RWPE2 (cell line): Measurements from ENCODE around the gene GREB1L.
A peak's percentile ranks its signal among the peaks of the same experiment; 100 is the strongest.

ENCODE experiments used
- ATAC-seq: fragments of 200-7000 bp; cut with Tn5 transposase; 3 replicates; pipeline ENCODE4 v1.9.1; 2021; ENCODE audit warnings: low read depth
- DNase-seq: peaks from one replicate; pipeline ENCODE4 v3.0.0-alpha.2; 2020; ENCODE audit warnings: low spot score
- H3K27ac ChIP-seq: fragments of 450-650 bp; 2 replicates; pipeline ENCODE4 v1.5.1; 2017; ENCODE audit warnings: mild to moderate bottlenecking; ENCODE audit not compliant: poor library complexity, severe bottlenecking
- H3K27me3 ChIP-seq: fragments of 250-450 bp; sonication (Bioruptor Pico); 2 replicates; pipeline ENCODE4 v1.5.1; 2021; ENCODE audit warnings: mild to moderate bottlenecking, moderate library complexity; ENCODE audit not compliant: insufficient read depth, poor library complexity, severe bottlenecking
- H3K36me3 ChIP-seq: fragments of 250-450 bp; sonication (Bioruptor Pico); 2 replicates; pipeline ENCODE4 v1.5.1; 2020; ENCODE audit warnings: low read depth, mild to moderate bottlenecking, moderate library complexity
- H3K4me1 ChIP-seq: fragments of 250-450 bp; sonication (Bioruptor Pico); 2 replicates; pipeline ENCODE4 v1.5.1; 2021; ENCODE audit warnings: mild to moderate bottlenecking, moderate library complexity; ENCODE audit not compliant: insufficient read depth, poor library complexity, severe bottlenecking
- H3K4me3 ChIP-seq: fragments of 250-450 bp; sonication (Bioruptor Pico); 2 replicates; pipeline ENCODE4 v1.5.1; 2021; ENCODE audit warnings: mild to moderate bottlenecking, moderate library complexity; ENCODE audit not compliant: severe bottlenecking
- H3K9me3 ChIP-seq: fragments of 250-450 bp; sonication (Bioruptor Pico); 2 replicates; pipeline ENCODE4 v1.5.1; 2021; ENCODE audit warnings: mild to moderate bottlenecking, moderate library complexity; ENCODE audit not compliant: severe bottlenecking
- CTCF ChIP-seq: fragments of 450-650 bp; IDR thresholded peaks from one replicate; pipeline ENCODE4 v1.5.1; 2017; ENCODE audit warnings: mild to moderate bottlenecking, moderate library complexity; ENCODE audit not compliant: poor library complexity, severe bottlenecking

Gene GREB1L

GRCh38 chr18:21215490-21215889 is 26.5 kb upstream of the GREB1L start:
- Histone ChIP-seq H3K4me1 (no peaks in the 10 kb centered on the region), H3K4me3 (no peak overlapping the region), H3K9me3 (no peaks in the 10 kb centered on the region), H3K36me3 (no peaks in the 10 kb centered on the region), H3K27ac (no peak overlapping the region), H3K27me3 (no peaks in the 10 kb centered on the region)
- no peak for DNase-seq
- no peak for ATAC-seq
- TF ChIP-seq CTCF, result no peak

- DNase-seq, result no peak
- H3K27ac ChIP-seq, result no peak overlapping the region
- no peaks in the 10 kb centered on the region for H3K4me1 ChIP-seq
- H3K4me3 ChIP-seq, result no peak overlapping the region
- no peak for TF ChIP-seq CTCF
- ATAC-seq, result no peak
- H3K36me3 ChIP-seq, result no peaks in the 10 kb centered on the region
- H3K27me3 ChIP-seq, result no peaks in the 10 kb centered on the region
- H3K9me3 ChIP-seq, result no peaks in the 10 kb centered on the region
Measured at GRCh38 chr18:21218862-21219261, 23.2 kb upstream of the GREB1L start.

GRCh38 chr18:21230436-21230835 is 11.6 kb upstream of the GREB1L start:
- DNase-seq, result no peak

GRCh38 chr18:21241301-21242048 is 557 bp upstream of the GREB1L start:
- Histone ChIP-seq H3K36me3 (no peaks in the 10 kb centered on the region), H3K4me1 (no peaks in the 10 kb centered on the region), H3K9me3 (no peaks in the 10 kb centered on the region), H3K4me3 (peak overlapping the region; percentile 57), H3K27ac (no peak overlapping the region), H3K27me3 (no peaks in the 10 kb centered on the region)
- ATAC-seq (no peak), DNase-seq (no peak)
- no peak for TF ChIP-seq CTCF

More at GRCh38 chr18:21230436-21230835, 11.6 kb upstream of the GREB1L start:
- H3K9me3 ChIP-seq, result no peaks in the 10 kb centered on the region
- H3K36me3 ChIP-seq, result no peaks in the 10 kb centered on the region
- no peak overlapping the region for H3K27ac ChIP-seq
- no peak for TF ChIP-seq CTCF
- ATAC-seq, result peak; percentile 82
- H3K4me1 ChIP-seq, result no peaks in the 10 kb centered on the region
- no peaks in the 10 kb centered on the region for H3K27me3 ChIP-seq
- H3K4me3 ChIP-seq, result no peak overlapping the region

DNA sequence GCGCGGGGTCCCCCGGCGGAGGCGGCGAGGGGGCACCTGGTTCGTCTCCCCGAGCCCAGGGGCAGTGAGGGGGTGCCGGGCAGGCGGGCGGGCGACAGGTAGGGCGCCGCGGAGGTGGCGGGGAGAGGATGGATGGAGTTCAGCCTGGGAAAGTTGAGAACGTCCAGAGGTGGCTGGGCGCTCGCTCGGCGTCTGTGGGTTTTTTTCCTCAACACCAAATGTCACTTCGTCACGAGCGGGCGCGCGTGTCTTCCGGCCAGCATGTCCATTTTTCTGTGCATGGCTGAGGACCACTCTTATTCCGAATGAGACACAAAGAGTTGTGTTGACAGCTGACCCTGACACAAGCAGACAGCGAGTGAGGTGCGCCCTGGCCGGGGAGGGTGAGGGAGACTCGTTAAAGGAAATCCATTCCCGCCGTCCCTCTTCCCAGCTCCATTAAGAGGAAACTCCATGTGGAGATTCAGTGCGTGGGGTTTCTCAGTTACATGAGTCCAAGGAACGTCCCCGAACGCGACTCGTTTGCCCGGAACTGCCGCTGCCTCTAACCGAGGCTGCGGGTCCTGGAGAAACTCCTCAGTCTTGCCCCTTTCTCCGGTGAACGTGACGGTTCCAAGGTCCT is 859 bp downstream of the GREB1L start:
- no peak for DNase-seq
- Histone ChIP-seq H3K36me3 (no peaks in the 10 kb centered on the region), H3K27me3 (no peaks in the 10 kb centered on the region), H3K27ac (no peak overlapping the region), H3K4me3 (peak overlapping the region; percentile 57), H3K4me1 (no peaks in the 10 kb centered on the region), H3K9me3 (no peaks in the 10 kb centered on the region)
- no peak for TF ChIP-seq CTCF
- ATAC-seq, result peak; percentile 41
